CD1c-positive myeloid dendritic cell (primary cell): Measurements from ENCODE around the gene TMEM30B.
A peak's percentile ranks its signal among the peaks of the same experiment; 100 is the strongest.

ENCODE experiments used
- DNase-seq: peaks from one replicate; pipeline ENCODE4 v3.0.0-alpha.2; 2016; ENCODE audit errors: extremely low spot score

The TMEM30B gene

GRCh38 chr14:61234215-61234916 is 46.8 kb downstream of the TMEM30B start:
- no peak for DNase-seq

GRCh38 chr14:61233436-61233956 is 47.6 kb downstream of the TMEM30B start:
- no peak for DNase-seq

- DNase-seq: no peak
These were observed 49.3 kb downstream of the TMEM30B start for GRCh38 chr14:61231810-61232209.

- DNase-seq: peak; percentile 20
These were observed 51.2 kb downstream of the TMEM30B start for GRCh38 chr14:61229981-61230380.

GRCh38 chr14:61229475-61229888 is 51.7 kb downstream of the TMEM30B start:
- no peak for DNase-seq

GRCh38 chr14:61227884-61228591 is 53.1 kb downstream of the TMEM30B start:
- DNase-seq: no peak
